Activated naive CD4-positive, alpha-beta T cell treated with anti-CD3 and anti-CD28 coated beads, Interleukin-2, amount 50 U/mL, for 16 hours (primary cell): ENCODE data around the gene YIPF4.
"Not testable (repeated sequence)": the region's sequence is repeated elsewhere in the genome, so short reads cannot be mapped to it uniquely, and the experiment has no call there.

ENCODE experiments used
- DNase-seq: peaks from one replicate; pipeline ENCODE4 v3.0.0-alpha.2; 2020

Gene YIPF4

GRCh38 chr2:32277674-32278477 is at the start of gene YIPF4:
Gene YIPF4, plus strand, starts transcription at chr2:32277904. Its CDS starts 252 bp downstream, at chr2:32278156.
- peak; percentile 85 for DNase-seq

- DNase-seq: no peak
Observed at GRCh38 chr2:32228181-32228580, 49.5 kb upstream of the YIPF4 start.

GRCh38 chr2:32229635-32230034 is 48.1 kb upstream of the YIPF4 start:
- no peak for DNase-seq

GRCh38 chr2:32231959-32232358 is 45.7 kb upstream of the YIPF4 start:
- DNase-seq: no peak

- DNase-seq: no peak
Observed at GRCh38 chr2:32235315-32235714, 42.4 kb upstream of the YIPF4 start.

GRCh38 chr2:32237488-32237887 is 40.2 kb upstream of the YIPF4 start:
- no peak for DNase-seq

- no peak for DNase-seq
Observed at GRCh38 chr2:32237996-32238395, 39.7 kb upstream of the YIPF4 start.

- DNase-seq: no peak
Observed at GRCh38 chr2:32242331-32242730, 35.4 kb upstream of the YIPF4 start.

- no peak for DNase-seq
Observed at GRCh38 chr2:32246911-32247310, 30.8 kb upstream of the YIPF4 start.

GRCh38 chr2:32248299-32248698 is 29.4 kb upstream of the YIPF4 start:
- DNase-seq: no peak

- DNase-seq: no peak
Observed at GRCh38 chr2:32249731-32250236, 27.9 kb upstream of the YIPF4 start.

- DNase-seq: no peak
Observed at GRCh38 chr2:32250290-32250689, 27.4 kb upstream of the YIPF4 start.

GRCh38 chr2:32258242-32258641 is 19.5 kb upstream of the YIPF4 start:
- DNase-seq: no peak

GRCh38 chr2:32260376-32260775 is 17.3 kb upstream of the YIPF4 start:
- DNase-seq: no peak

GRCh38 chr2:32262105-32262504 is 15.6 kb upstream of the YIPF4 start:
- DNase-seq: no peak

GRCh38 chr2:32264422-32265105 is 13.1 kb upstream of the YIPF4 start, which contains the start of gene NLRC4:
Gene NLRC4, minus strand, starts transcription at chr2:32264886. Its CDS starts 8,111 bp downstream, at chr2:32256775.
- DNase-seq: no peak

- no peak for DNase-seq
Observed at GRCh38 chr2:32271063-32271462, 6.6 kb upstream of the YIPF4 start.

GRCh38 chr2:32272279-32272678 is 5.4 kb upstream of the YIPF4 start:
- no peak for DNase-seq

- no peak for DNase-seq
Observed at GRCh38 chr2:32274289-32274688, 3.4 kb upstream of the YIPF4 start.

- DNase-seq: not testable (repeated sequence)
Observed at GRCh38 chr2:32275790-32276189, 1.9 kb upstream of the YIPF4 start.

- no peak for DNase-seq
Observed at GRCh38 chr2:32277363-32277673, 386 bp upstream of the YIPF4 start.

GRCh38 chr2:32278478-32278853 is 762 bp downstream of the YIPF4 start:
- no peak for DNase-seq

GRCh38 chr2:32284321-32284720 is 6.6 kb downstream of the YIPF4 start:
- no peak for DNase-seq
